CD4-positive, alpha-beta T cell (primary cell): Measurements from ENCODE around the gene TEX28. TPM values are rescaled to one million over a fixed set of nuclear protein-coding genes. Genes with fewer than 3 reads are reported as not detected.

Source experiments
- ATAC-seq: fragments of 200-7000 bp; cut with Tn5 transposase; one replicate; pipeline ENCODE4 v1.10.0; 2022; ENCODE audit warnings: mild to moderate bottlenecking; ENCODE audit not compliant: poor library complexity
- CTCF ChIA-PET: fragments of 350-600 bp; sonication (Branson Sonifier 250); formaldehyde crosslinking; loops from one replicate; lab custom pipeline; 2021; ENCODE audit warnings: antibody characterized with exemption, inconsistent platforms; lab: Charles Lee
- POLR2A ChIA-PET: fragments of 350-600 bp; sonication (Branson Sonifier 250); formaldehyde crosslinking; loops from one replicate; lab custom pipeline; 2021; ENCODE audit warnings: antibody characterized with exemption, inconsistent platforms; lab: Charles Lee
- DNase-seq, 14 experiments: peaks; one replicate each; pipeline ENCODE4 v3.0.0-alpha.2; 2013 to 2020; ENCODE audit warnings: mixed read lengths in 2 of 14
- H3K27ac ChIP-seq, 2 donors: one replicate each; pipeline versions ENCODE4 v1.5.1 to v1.7.0; 2013; ENCODE audit warnings: low read length in 2 of 2, low read depth in 1 of 2, mild to moderate bottlenecking in 1 of 2
- H3K27me3 ChIP-seq, 2 experiments: 1 replicate in 1 of 2; 2 replicates in 1 of 2; pipeline versions ENCODE4 v1.6.1 to v1.7.0; 2013; ENCODE audit warnings: low read length in 2 of 2, control low read depth in 1 of 2, mild to moderate bottlenecking in 1 of 2, moderate library complexity in 1 of 2; ENCODE audit not compliant: insufficient read depth in 2 of 2, control insufficient read depth in 1 of 2
- H3K36me3 ChIP-seq: one replicate; pipeline ENCODE4 v1.6.1; 2013; ENCODE audit warnings: low read length, control low read depth; ENCODE audit not compliant: insufficient read depth
- H3K4me1 ChIP-seq: one replicate; pipeline ENCODE4 v1.6.1; 2013; ENCODE audit warnings: low read length, control low read depth; ENCODE audit not compliant: insufficient read depth
- H3K4me3 ChIP-seq: one replicate; pipeline ENCODE4 v1.5.1; 2013; ENCODE audit warnings: mild to moderate bottlenecking, low read length, moderate library complexity
- H3K9me3 ChIP-seq, 2 experiments: 1 replicate in 1 of 2; 2 replicates in 1 of 2; pipeline versions ENCODE4 v1.6.1 to v1.7.0; 2013; ENCODE audit warnings: low read length in 2 of 2, mild to moderate bottlenecking in 2 of 2, control low read depth in 1 of 2, moderate library complexity in 1 of 2; ENCODE audit not compliant: control insufficient read depth in 1 of 2, insufficient read depth in 1 of 2
- H3K27ac Mint-ChIP-seq: one replicate; pipeline ENCODE4 v1.8.0; 2020; ENCODE audit warnings: mixed read lengths
- H3K27me3 Mint-ChIP-seq: one replicate; pipeline ENCODE4 v1.8.0; 2021; ENCODE audit warnings: mixed read lengths
- H3K36me3 Mint-ChIP-seq: one replicate; pipeline ENCODE4 v1.8.0; 2021; ENCODE audit warnings: low read depth, mixed read lengths
- H3K4me1 Mint-ChIP-seq: one replicate; pipeline ENCODE4 v1.8.0; 2021; ENCODE audit warnings: low read depth, mixed read lengths
- H3K4me3 Mint-ChIP-seq: one replicate; pipeline ENCODE4 v1.8.0; 2020; ENCODE audit warnings: mild to moderate bottlenecking, mixed read lengths
- H3K9me3 Mint-ChIP-seq: one replicate; pipeline ENCODE4 v1.8.0; 2020; ENCODE audit warnings: mixed read lengths
- intact Hi-C, 2 experiments: fragments of 100-400 bp; cut with DNase I in 1 of 2; cut with micrococcal nuclease in 1 of 2; formaldehyde crosslinking; loops; one replicate each; pipeline versions ENCODE4 v1.15.1 to v1.9.0; 2023 to 2025; cut with DNase I, micrococcal nuclease
- total RNA-seq, 174 experiments: library from RNA in 2 of 174; stranded (reverse) in 2 of 174; gene quantifications; one replicate each; pipeline ENCODE4 v1.2.3 and lab custom pipeline; 2021 to 2026
- TF ChIP-seq, protein P1 (sequence below): fragments of 200-600 bp; IDR thresholded peaks from one replicate; pipeline ENCODE4 v1.8.0; 2022; ENCODE audit warnings: antibody characterized with exemption, mild to moderate bottlenecking

The TEX28 gene
- total RNA-seq, 2 experiments from 2014 or later = not detected

DNA sequence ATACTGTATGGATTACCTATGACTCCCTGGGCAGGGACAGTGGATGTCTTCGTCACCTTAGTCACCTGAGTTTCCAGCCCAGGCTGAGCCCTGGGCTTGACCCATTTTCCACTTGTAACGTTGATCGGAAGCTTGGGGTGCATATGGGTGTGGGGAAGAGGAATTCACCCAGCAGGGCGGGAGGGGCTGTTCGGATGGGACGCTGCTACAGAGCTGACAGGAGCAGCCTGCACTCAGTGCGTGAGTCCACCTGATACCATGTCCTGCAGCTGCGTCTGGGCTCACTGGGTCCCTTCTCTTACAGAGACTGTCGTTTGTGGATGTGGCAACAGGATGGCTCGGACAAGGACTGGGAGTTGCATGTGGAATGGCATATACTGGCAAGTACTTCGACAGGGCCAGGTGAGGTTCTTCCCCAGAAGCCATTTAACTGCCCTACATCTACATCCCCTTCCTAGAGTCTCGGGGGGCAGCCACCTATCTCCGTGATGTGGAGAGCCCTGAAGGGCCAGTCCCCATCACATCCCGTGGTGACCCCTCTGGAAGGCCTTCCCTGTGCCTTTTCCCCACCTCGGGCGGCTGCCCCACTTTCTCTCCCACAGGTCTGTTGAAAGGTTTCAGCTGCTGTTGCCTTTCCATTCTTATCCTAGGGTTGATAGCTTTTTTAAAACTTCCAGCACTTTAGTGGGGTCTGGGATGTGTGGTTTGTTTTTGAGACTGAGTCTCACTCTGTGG, 14.3 kb upstream of the TEX28 start:
- Mint-ChIP-seq H3K27ac (no peak overlapping the region), H3K27me3 (no peaks in the 10 kb centered on the region), H3K4me3 (no peak overlapping the region), H3K36me3 (no peaks in the 10 kb centered on the region), H3K9me3 (no peaks in the 10 kb centered on the region), H3K4me1 (peaks cover 40% of the 10 kb centered on the region)
- intact Hi-C loops = no loop called here
- no peaks in the 10 kb centered on the region for H3K36me3 ChIP-seq
- TF ChIP-seq, protein P1, sequence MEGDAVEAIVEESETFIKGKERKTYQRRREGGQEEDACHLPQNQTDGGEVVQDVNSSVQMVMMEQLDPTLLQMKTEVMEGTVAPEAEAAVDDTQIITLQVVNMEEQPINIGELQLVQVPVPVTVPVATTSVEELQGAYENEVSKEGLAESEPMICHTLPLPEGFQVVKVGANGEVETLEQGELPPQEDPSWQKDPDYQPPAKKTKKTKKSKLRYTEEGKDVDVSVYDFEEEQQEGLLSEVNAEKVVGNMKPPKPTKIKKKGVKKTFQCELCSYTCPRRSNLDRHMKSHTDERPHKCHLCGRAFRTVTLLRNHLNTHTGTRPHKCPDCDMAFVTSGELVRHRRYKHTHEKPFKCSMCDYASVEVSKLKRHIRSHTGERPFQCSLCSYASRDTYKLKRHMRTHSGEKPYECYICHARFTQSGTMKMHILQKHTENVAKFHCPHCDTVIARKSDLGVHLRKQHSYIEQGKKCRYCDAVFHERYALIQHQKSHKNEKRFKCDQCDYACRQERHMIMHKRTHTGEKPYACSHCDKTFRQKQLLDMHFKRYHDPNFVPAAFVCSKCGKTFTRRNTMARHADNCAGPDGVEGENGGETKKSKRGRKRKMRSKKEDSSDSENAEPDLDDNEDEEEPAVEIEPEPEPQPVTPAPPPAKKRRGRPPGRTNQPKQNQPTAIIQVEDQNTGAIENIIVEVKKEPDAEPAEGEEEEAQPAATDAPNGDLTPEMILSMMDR = no peak
- ChIA-PET CTCF (interaction anchor here (1.1 to 1.6 kb wide), 3 partner anchors 13 to 219 kb away, joined by 3 to 4 read pairs (median 4); no protein-coding TSS in a partner anchor), POLR2A (interaction anchor here (0.7 to 1.8 kb wide), 2 partner anchors 17 to 212 kb away, joined by 3 to 6 read pairs; partner anchors contain the start of gene MECP2)
- no peaks in the 10 kb centered on the region for H3K9me3 ChIP-seq
- no peak overlapping the region for H3K4me3 ChIP-seq
- no peak overlapping the region for H3K27ac ChIP-seq
- ATAC-seq (no peak), DNase-seq (no peak)
- H3K27me3 ChIP-seq = no peaks in the 10 kb centered on the region
- H3K4me1 ChIP-seq = peaks cover 49% of the 10 kb centered on the region

DNA sequence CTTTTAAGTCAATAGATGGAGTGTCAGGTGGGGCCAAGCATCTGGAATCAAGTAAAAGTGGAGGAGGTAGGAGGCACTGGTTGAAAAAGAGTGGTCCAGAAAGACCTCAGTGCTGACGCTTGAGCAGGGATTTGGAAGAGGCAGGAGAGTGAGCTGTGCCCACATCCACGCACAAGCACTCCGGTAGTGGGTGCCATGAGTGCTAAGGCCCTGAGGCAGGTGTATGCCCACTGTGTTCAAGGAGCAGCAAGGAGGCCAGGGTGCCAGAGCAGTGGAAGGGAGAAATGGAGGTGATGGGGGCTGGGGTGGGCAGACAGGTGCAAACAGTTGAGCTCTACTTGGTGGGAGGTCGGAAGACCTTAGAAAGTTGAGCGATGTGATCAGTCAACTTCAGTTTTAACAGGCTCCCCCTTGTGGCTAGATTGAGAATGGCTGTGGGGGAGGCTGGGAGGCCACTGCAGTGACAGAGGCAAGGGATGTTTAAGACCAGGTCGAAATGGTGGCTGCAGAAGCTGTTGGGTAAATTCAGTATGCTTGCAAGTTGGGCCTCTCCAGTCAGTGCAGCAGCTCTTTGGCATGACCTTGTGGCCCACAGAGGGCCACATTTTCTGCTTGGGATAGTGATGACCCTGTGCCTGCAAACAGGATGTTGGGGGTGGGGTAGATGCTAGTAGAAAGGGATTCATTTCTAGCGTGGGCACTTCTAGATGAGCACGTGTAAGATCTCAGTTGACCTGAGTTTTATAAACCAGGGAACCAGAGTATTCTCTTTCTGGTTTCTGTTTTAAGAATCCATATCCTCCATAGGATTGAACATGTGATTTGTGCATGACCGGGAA, 13.4 kb upstream of the TEX28 start:
- Histone ChIP-seq H3K9me3 (no peaks in the 10 kb centered on the region), H3K27ac (no peak overlapping the region), H3K36me3 (no peaks in the 10 kb centered on the region), H3K4me3 (no peak overlapping the region), H3K27me3 (no peaks in the 10 kb centered on the region), H3K4me1 (peaks cover 44% of the 10 kb centered on the region)
- Mint-ChIP-seq H3K27me3 (no peaks in the 10 kb centered on the region), H3K36me3 (no peaks in the 10 kb centered on the region), H3K4me3 (peak overlapping the region; percentile 18), H3K9me3 (no peaks in the 10 kb centered on the region), H3K27ac (peak overlapping the region; percentile 64), H3K4me1 (peaks cover 37% of the 10 kb centered on the region)
- TF ChIP-seq, protein P1 = peak; percentile 61
- intact Hi-C loops = no loop called here
- ChIA-PET CTCF (interaction anchor here (0.8 to 1.6 kb wide), 5 partner anchors 10 to 218 kb away, joined by 3 to 4 read pairs (median 3); partner anchors contain the start of gene TEX28), POLR2A (interaction anchor here (0.6 to 1.8 kb wide), 3 partner anchors 18 to 211 kb away, joined by 3 to 6 read pairs (median 3); partner anchors contain the start of gene MECP2)
- ATAC-seq (peak; percentile 83), DNase-seq (peak; percentile 68 to 86 (median 76))

DNA sequence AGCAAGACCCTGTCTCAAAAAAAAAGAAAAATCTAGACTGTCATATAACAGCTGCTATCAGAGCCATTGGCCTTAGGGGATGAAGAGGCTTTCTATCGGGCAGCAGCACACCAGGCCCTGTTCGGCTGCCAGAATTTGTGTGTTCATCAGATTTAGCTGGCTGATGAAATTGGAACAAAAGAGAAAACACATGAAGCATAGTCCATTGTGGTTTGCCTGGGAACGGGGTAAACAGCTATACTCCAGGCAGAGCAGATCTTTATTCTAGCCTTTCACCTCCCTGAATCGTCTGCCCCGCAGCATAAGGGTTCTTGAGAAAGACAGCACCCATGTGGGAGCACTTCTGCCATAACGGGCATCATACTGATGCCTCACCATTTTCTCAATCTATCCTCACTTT, 12.3 kb upstream of the TEX28 start:
- Histone ChIP-seq H3K27ac (no peak overlapping the region), H3K36me3 (no peaks in the 10 kb centered on the region), H3K4me1 (peaks cover 33% of the 10 kb centered on the region), H3K4me3 (no peak overlapping the region), H3K9me3 (no peaks in the 10 kb centered on the region), H3K27me3 (no peaks in the 10 kb centered on the region)
- no peaks in the 10 kb centered on the region for H3K36me3 Mint-ChIP-seq
- ChIA-PET POLR2A (no interaction called here), CTCF (interaction anchor here (1.6 to 2.2 kb wide), 2 partner anchors 217 to 294 kb away, joined by 4 read pairs; no protein-coding TSS in a partner anchor)
- TF ChIP-seq, protein P1 = no peak
- peaks cover 30% of the 10 kb centered on the region for H3K4me1 Mint-ChIP-seq
- no peaks in the 10 kb centered on the region for H3K9me3 Mint-ChIP-seq
- intact Hi-C loops = no loop called here
- ATAC-seq (no peak), DNase-seq (no peak)
- no peak overlapping the region for H3K27ac Mint-ChIP-seq
- no peak overlapping the region for H3K4me3 Mint-ChIP-seq
- no peaks in the 10 kb centered on the region for H3K27me3 Mint-ChIP-seq
